Neutrophil (primary cell): Measurements from ENCODE around the gene SLC35D3.

Source experiments
- H3K27ac ChIP-seq: fragments of 200-600 bp; sonication (generic); 2 replicates; pipeline ENCODE4 v1.5.1; 2016; ENCODE audit warnings: mild to moderate bottlenecking, moderate library complexity
- H3K27me3 ChIP-seq: fragments of 200-600 bp; sonication (generic); 2 replicates; pipeline ENCODE4 v1.6.0; 2016; ENCODE audit warnings: mild to moderate bottlenecking
- H3K36me3 ChIP-seq: fragments of 200-600 bp; sonication (generic); 2 replicates; pipeline ENCODE4 v1.5.1; 2017
- H3K4me1 ChIP-seq, 2 experiments: fragments of 200-600 bp in 1 of 2; sonication (generic) in 1 of 2; 1 replicate in 1 of 2; 2 replicates in 1 of 2; pipeline versions ENCODE4 v1.5.1 to v1.6.1; 2013 to 2016; ENCODE audit warnings: low read depth in 1 of 2, low read length in 1 of 2, mild to moderate bottlenecking in 1 of 2, moderate library complexity in 1 of 2; ENCODE audit not compliant: control insufficient read depth in 1 of 2, insufficient read depth in 1 of 2
- H3K4me3 ChIP-seq, 2 experiments: fragments of 200-600 bp in 1 of 2; sonication (generic) in 1 of 2; 1 replicate in 1 of 2; 2 replicates in 1 of 2; pipeline ENCODE4 v1.5.1; 2013 to 2016; ENCODE audit warnings: low read depth in 1 of 2, low read length in 1 of 2, mild to moderate bottlenecking in 1 of 2, moderate library complexity in 1 of 2
- H3K9me3 ChIP-seq: fragments of 200-600 bp; sonication (generic); 2 replicates; pipeline ENCODE4 v1.5.1; 2016
- TF ChIP-seq, protein P1 (sequence below): fragments of 200-600 bp; sonication (generic); IDR thresholded peaks from 2 replicates; pipeline ENCODE4 v1.5.1; 2016; ENCODE audit warnings: antibody characterized with exemption

The SLC35D3 gene

DNA sequence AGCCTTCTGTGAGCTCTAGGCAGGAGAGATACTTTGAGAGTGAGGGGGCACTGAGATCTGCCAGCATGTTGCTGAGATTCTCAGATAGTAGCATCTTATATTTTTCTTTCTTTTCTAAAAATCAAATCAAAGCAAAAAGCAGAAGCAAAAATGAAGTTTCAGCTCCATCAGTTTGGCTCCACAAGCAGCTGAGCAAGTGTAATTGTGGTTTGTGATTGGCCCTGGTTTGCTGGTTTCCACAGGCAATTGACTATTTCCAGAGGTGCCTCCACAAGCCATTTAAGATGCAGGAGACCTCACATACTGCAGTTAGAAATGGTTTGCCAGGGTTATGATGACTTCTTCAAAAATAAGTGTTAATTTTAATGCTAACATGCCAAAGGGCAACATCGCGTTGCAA lies 4.3 kb downstream of the SLC35D3 start:
- no peak overlapping the region for H3K4me3 ChIP-seq
- no peak overlapping the region for H3K27ac ChIP-seq
- H3K36me3 ChIP-seq = no peaks in the 10 kb centered on the region
- no peaks in the 10 kb centered on the region for H3K9me3 ChIP-seq
- TF ChIP-seq, protein P1, sequence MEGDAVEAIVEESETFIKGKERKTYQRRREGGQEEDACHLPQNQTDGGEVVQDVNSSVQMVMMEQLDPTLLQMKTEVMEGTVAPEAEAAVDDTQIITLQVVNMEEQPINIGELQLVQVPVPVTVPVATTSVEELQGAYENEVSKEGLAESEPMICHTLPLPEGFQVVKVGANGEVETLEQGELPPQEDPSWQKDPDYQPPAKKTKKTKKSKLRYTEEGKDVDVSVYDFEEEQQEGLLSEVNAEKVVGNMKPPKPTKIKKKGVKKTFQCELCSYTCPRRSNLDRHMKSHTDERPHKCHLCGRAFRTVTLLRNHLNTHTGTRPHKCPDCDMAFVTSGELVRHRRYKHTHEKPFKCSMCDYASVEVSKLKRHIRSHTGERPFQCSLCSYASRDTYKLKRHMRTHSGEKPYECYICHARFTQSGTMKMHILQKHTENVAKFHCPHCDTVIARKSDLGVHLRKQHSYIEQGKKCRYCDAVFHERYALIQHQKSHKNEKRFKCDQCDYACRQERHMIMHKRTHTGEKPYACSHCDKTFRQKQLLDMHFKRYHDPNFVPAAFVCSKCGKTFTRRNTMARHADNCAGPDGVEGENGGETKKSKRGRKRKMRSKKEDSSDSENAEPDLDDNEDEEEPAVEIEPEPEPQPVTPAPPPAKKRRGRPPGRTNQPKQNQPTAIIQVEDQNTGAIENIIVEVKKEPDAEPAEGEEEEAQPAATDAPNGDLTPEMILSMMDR = no peak
- peaks cover 90% of the 10 kb centered on the region for H3K27me3 ChIP-seq
- peaks cover 20 to 27% of the 10 kb centered on the region in 2 experiments for H3K4me1 ChIP-seq

DNA sequence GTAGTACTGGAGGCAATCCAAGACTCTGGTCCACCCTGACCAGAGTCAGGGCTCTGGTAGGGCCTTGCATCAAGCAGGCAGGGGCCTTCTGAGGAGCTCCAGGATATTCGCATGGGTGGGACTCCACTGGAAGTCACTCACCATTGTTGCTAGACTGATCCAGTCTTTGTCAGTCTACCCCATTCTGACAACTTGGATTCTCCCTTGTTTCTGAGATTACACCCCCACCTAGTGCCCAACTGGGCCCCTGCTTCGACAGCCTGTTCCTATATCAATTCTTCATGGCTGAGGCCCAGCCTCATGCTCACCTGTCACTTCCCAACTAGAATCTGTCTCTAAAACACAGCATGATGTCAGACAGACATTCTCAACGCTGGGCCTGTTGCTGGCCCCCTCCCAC lies 5.2 kb downstream of the SLC35D3 start:
- Histone ChIP-seq H3K27ac (no peak overlapping the region), H3K4me3 (no peak overlapping the region), H3K36me3 (no peaks in the 10 kb centered on the region), H3K4me1 (peaks cover 11 to 17% of the 10 kb centered on the region in 2 experiments), H3K27me3 (peaks cover 90% of the 10 kb centered on the region), H3K9me3 (no peaks in the 10 kb centered on the region)
- TF ChIP-seq, protein P1 = no peak

DNA sequence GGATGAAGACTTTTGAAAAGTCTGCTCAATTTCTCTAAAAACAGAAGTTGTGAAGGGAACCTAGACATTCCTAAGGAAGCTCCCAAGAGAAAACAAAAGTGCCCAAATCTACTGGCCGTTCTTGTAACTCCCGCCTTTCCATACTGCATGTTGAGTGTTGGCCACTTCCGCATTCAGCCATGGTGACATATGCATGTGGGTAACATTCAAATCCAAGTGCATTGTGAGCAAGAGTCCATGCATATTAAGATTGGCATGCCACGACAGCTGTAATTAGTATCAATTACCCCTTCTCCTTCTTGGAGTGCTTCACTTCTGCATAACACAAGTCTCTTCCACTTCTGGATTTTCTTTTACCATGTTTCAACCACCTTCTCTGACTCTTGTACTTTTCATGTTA lies 8.4 kb downstream of the SLC35D3 start:
- H3K36me3 ChIP-seq = no peaks in the 10 kb centered on the region
- peaks cover 90% of the 10 kb centered on the region for H3K27me3 ChIP-seq
- H3K4me3 ChIP-seq = no peak overlapping the region
- H3K4me1 ChIP-seq = no peaks in the 10 kb centered on the region
- H3K9me3 ChIP-seq = no peaks in the 10 kb centered on the region
- H3K27ac ChIP-seq = no peak overlapping the region
- TF ChIP-seq, protein P1 = no peak

DNA sequence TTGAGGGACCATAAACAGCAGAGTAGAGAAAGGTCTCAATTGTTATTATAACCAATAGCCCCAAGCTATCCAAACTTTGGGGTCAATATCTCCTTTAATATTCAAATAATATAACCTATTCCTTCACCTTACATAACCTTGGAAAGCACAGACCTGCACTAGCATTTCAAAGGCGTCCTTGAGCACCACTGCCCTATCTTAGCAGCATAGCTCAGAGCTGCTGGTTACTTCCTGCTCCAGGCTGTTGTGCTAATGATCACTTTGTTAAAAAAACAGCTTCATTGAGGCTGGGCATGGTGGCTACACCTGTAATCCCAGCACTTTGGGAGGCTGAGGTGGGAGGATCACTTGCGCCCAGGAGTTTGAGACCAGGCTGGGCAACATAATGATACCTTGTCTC lies 10.5 kb downstream of the SLC35D3 start:
- Histone ChIP-seq H3K27ac (no peak overlapping the region), H3K36me3 (no peaks in the 10 kb centered on the region), H3K4me1 (no peaks in the 10 kb centered on the region), H3K9me3 (no peaks in the 10 kb centered on the region), H3K4me3 (no peak overlapping the region), H3K27me3 (peaks cover 86% of the 10 kb centered on the region)
- TF ChIP-seq, protein P1 = no peak

DNA sequence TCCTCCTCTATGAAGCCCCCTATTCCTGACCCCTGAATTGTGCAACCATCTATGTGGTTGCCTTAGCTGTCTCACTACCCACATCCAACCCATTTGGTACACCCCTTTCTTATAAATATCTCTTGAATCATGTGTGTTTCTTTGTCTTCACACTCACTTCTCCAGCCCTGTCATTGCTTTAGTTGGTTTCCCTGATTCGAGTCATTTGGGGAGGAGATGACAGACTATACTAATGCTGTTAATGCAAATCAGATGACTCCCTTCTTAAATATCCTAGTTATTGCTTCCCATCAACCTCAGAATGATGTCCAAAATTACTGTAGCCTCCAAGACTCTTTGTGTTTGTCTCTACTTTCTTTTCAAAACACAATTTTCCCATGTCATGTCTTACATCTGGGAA lies 23.0 kb downstream of the SLC35D3 start:
- H3K27me3 ChIP-seq = peaks cover 22% of the 10 kb centered on the region
- no peaks in the 10 kb centered on the region for H3K4me1 ChIP-seq
- TF ChIP-seq, protein P1 = no peak
- H3K9me3 ChIP-seq = no peaks in the 10 kb centered on the region
- H3K4me3 ChIP-seq = no peak overlapping the region
- no peaks in the 10 kb centered on the region for H3K36me3 ChIP-seq
- no peak overlapping the region for H3K27ac ChIP-seq

DNA sequence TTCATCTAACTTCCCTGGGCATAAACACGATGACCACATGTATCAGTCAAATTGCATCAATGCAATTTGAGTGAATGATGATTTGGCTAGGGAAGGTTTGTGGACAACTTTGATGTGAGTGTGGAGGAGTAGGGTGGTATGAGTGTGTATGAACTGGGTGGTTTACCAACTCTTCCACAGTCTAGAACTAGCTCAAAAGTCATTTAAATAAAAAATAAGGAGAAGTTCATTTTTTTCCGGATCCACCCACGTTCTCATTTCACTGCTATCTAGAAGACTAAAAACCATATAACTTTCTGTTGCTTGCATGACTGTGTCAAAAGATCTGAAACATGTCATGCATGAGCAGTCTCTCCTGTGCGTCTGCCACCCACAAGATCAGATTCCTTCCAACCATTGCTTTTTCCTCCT lies 23.6 kb downstream of the SLC35D3 start:
- Histone ChIP-seq H3K4me3 (no peak overlapping the region), H3K4me1 (no peaks in the 10 kb centered on the region), H3K9me3 (no peaks in the 10 kb centered on the region), H3K36me3 (no peaks in the 10 kb centered on the region), H3K27me3 (peaks cover 22% of the 10 kb centered on the region), H3K27ac (no peak overlapping the region)
- TF ChIP-seq, protein P1 = no peak
